ENCODE measurements around the gene CALCOCO2. TPM values are rescaled to one million over a fixed set of nuclear protein-coding genes. Genes with fewer than 3 reads are reported as not detected.

Gene CALCOCO2
- total and polyA plus RNA-seq, 2 of the 13 experiments (the other 11 are each of a cell fraction or from before 2014, with no cell fraction given) = 72.9 to 111 TPM

DNA sequence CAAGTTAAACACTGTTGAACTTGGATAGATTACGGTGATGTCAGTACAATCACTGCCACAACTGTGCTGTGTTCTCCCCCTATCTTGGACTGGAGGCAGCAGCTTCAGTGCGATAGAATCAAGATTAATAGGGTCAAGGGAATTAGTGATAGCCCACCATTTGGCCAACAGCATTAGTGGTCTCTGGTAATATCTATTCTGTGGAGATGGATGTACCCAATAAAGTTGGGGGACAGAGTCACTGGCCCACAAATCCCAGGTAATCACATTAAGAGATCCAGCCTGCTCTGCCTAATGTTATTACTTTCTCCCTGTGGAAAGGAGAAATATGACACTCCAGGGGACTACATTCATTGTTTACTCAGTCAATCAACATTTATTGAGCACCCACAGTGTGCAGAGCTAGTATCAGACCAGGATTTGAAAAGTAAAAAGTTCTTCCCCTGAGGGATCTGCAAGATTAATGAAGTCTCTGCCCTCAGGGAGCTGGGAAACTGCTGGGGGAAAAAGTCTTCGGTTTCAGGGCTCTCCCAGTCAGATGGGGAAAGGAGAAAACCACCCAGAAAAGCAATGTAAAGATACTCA is 38.2 kb downstream of the CALCOCO2 start (continued):
- no peak for TF ChIP-seq ZNF746 (CRISPR knock-in tag; IDR thresholded peaks at IDR 0.05)
- TF ChIP-seq, protein P1, sequence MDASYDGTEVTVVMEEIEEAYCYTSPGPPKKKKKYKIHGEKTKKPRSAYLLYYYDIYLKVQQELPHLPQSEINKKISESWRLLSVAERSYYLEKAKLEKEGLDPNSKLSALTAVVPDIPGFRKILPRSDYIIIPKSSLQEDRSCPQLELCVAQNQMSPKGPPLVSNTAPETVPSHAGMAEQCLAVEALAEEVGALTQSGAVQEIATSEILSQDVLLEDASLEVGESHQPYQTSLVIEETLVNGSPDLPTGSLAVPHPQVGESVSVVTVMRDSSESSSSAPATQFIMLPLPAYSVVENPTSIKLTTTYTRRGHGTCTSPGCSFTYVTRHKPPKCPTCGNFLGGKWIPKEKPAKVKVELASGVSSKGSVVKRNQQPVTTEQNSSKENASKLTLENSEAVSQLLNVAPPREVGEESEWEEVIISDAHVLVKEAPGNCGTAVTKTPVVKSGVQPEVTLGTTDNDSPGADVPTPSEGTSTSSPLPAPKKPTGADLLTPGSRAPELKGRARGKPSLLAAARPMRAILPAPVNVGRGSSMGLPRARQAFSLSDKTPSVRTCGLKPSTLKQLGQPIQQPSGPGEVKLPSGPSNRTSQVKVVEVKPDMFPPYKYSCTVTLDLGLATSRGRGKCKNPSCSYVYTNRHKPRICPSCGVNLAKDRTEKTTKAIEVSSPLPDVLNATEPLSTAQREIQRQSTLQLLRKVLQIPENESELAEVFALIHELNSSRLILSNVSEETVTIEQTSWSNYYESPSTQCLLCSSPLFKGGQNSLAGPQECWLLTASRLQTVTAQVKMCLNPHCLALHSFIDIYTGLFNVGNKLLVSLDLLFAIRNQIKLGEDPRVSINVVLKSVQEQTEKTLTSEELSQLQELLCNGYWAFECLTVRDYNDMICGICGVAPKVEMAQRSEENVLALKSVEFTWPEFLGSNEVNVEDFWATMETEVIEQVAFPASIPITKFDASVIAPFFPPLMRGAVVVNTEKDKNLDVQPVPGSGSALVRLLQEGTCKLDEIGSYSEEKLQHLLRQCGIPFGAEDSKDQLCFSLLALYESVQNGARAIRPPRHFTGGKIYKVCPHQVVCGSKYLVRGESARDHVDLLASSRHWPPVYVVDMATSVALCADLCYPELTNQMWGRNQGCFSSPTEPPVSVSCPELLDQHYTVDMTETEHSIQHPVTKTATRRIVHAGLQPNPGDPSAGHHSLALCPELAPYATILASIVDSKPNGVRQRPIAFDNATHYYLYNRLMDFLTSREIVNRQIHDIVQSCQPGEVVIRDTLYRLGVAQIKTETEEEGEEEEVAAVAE (CRISPR knock-in tag; IDR thresholded peaks at IDR 0.05; ENCODE audit: borderline replicate concordance) = no peak
- no peak for TF ChIP-seq ZNF225 (CRISPR knock-in tag; IDR thresholded peaks at IDR 0.05)
- TF ChIP-seq ZSCAN21 (CRISPR knock-in tag; IDR thresholded peaks at IDR 0.05; ENCODE audit: borderline replicate concordance) = no peak
- TF ChIP-seq EP300 (IDR thresholded peaks at IDR 0.05; ENCODE audit: low read depth in 2 of 2, low read length in 2 of 2) = no peak
- TF ChIP-seq EP300 (CRISPR knock-in tag; IDR thresholded peaks at IDR 0.05; ENCODE audit: borderline replicate concordance) = no peak
- no peak for TF ChIP-seq NFE2L2 (IDR thresholded peaks at IDR 0.05; ENCODE audit: low read length)
- TF ChIP-seq KLF13 (CRISPR knock-in tag; IDR thresholded peaks at IDR 0.05) = no peak
- TF ChIP-seq XRCC5 (optimal IDR thresholded peaks at IDR 0.05; ENCODE audit: low read length) = no peak
- no peak for TF ChIP-seq POLR2AphosphoS2 (IDR thresholded peaks at IDR 0.05; ENCODE audit: low read depth, low read length)
